ENCODE data around the gene NAV3.

NAV3 gene

GRCh38 chr12:77915071-77915600 lies 84.4 kb downstream of the NAV3 start:
- Histone ChIP-seq H3K4me1 (no peaks in the 10 kb centered on the region), H3K4me3 (no peak overlapping the region), H3K27me3 (no peaks in the 10 kb centered on the region), H3K27ac (no peak overlapping the region), H3K9me3 (no peaks in the 10 kb centered on the region), H3K36me3 (no peaks in the 10 kb centered on the region)
- no peak for TF ChIP-seq CTCF (IDR thresholded peaks at IDR 0.05)
- intact Hi-C loops (cut with DNase I; ENCODE audit: low total_unique reads) = no loop called here
- no peak for DNase-seq

DNA sequence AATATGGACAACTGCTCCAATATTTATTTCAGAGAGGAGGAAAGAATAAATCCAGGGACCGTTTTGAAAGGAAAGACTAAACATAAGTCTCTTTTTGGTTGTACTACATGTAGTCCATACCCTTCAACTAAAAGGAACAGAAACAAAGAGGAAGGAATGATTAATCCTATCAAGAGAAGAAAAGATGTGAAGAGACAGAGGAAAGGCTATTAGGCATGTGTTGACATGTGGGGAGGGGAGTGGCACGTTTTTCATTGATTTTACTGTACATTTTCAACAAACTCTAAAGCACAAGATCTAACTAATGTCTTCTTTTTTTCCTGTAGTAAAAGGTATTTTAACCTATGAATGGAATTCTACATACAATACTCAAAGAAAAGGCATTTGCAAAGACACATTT lies 85.6 kb downstream of the NAV3 start:
- H3K27ac ChIP-seq = no peak overlapping the region
- H3K9me3 ChIP-seq = no peaks in the 10 kb centered on the region
- DNase-seq = no peak
- H3K36me3 ChIP-seq = no peaks in the 10 kb centered on the region
- no peaks in the 10 kb centered on the region for H3K27me3 ChIP-seq
- H3K4me1 ChIP-seq = no peaks in the 10 kb centered on the region
- intact Hi-C loops (cut with DNase I; ENCODE audit: low total_unique reads) = no loop called here
- TF ChIP-seq CTCF (IDR thresholded peaks at IDR 0.05) = no peak
- H3K4me3 ChIP-seq = no peak overlapping the region

GRCh38 chr12:77918046-77918445 lies 87.4 kb downstream of the NAV3 start:
- H3K27ac ChIP-seq = no peak overlapping the region

GRCh38 chr12:77919450-77919849 lies 88.8 kb downstream of the NAV3 start:
- intact Hi-C loops (cut with DNase I; ENCODE audit: low total_unique reads) = no loop called here

More at GRCh38 chr12:77918046-77918445, 87.4 kb downstream of the NAV3 start:
- Histone ChIP-seq H3K4me3 (no peak overlapping the region), H3K27me3 (no peaks in the 10 kb centered on the region), H3K9me3 (no peaks in the 10 kb centered on the region), H3K36me3 (no peaks in the 10 kb centered on the region), H3K4me1 (no peaks in the 10 kb centered on the region)
- DNase-seq = no peak
- TF ChIP-seq CTCF (IDR thresholded peaks at IDR 0.05) = no peak
- intact Hi-C loops (cut with DNase I; ENCODE audit: low total_unique reads) = no loop called here

GRCh38 chr12:77923882-77924281 lies 93.2 kb downstream of the NAV3 start:
- peaks cover 0 to 5% (median 0%) of the 10 kb centered on the region in 4 donors for H3K4me1 ChIP-seq
- no peaks in the 10 kb centered on the region for H3K9me3 ChIP-seq
- no peak overlapping the region for H3K4me3 ChIP-seq
- intact Hi-C loops (cut with DNase I; ENCODE audit: low total_unique reads) = no loop called here
- no peaks in the 10 kb centered on the region for H3K36me3 ChIP-seq
- no peak for DNase-seq
- no peak for TF ChIP-seq CTCF (IDR thresholded peaks at IDR 0.05)
- no peaks in the 10 kb centered on the region for H3K27me3 ChIP-seq
- H3K27ac ChIP-seq = no peak overlapping the region

More at GRCh38 chr12:77919450-77919849, 88.8 kb downstream of the NAV3 start:
- Histone ChIP-seq H3K27me3 (no peaks in the 10 kb centered on the region), H3K27ac (no peak overlapping the region), H3K36me3 (no peaks in the 10 kb centered on the region), H3K4me3 (no peak overlapping the region), H3K4me1 (no peaks in the 10 kb centered on the region), H3K9me3 (no peaks in the 10 kb centered on the region)
- no peak for TF ChIP-seq CTCF (IDR thresholded peaks at IDR 0.05)
- no peak for DNase-seq

GRCh38 chr12:77924703-77925102 lies 94.0 kb downstream of the NAV3 start:
- H3K9me3 ChIP-seq = no peaks in the 10 kb centered on the region
- H3K27me3 ChIP-seq = no peaks in the 10 kb centered on the region
- intact Hi-C loops (cut with DNase I; ENCODE audit: low total_unique reads) = no loop called here
- H3K4me3 ChIP-seq = no peak overlapping the region
- H3K27ac ChIP-seq = no peak overlapping the region
- peaks cover 0 to 5% (median 0%) of the 10 kb centered on the region in 4 donors for H3K4me1 ChIP-seq
- DNase-seq = no peak
- TF ChIP-seq CTCF (IDR thresholded peaks at IDR 0.05) = no peak
- H3K36me3 ChIP-seq = no peaks in the 10 kb centered on the region
